HFF-Myc (cell line): ENCODE measurements around the gene BICDL1.

Experiments used
- DNase-seq: peaks from one replicate; pipeline ENCODE4 v3.0.0-alpha.2; 2011; ENCODE audit warnings: low read depth; ENCODE audit errors: extremely low read depth
- H3K4me3 ChIP-seq: replicated peaks from 2 replicates; pipeline ENCODE4 v1.5.1; 2011; ENCODE audit warnings: low read depth, mild to moderate bottlenecking, control low read depth, low read length
- TF ChIP-seq, protein P1 (sequence below): IDR thresholded peaks from 2 replicates; pipeline ENCODE4 v1.5.1; 2012; ENCODE audit warnings: mild to moderate bottlenecking, low read depth, low read length, control low read depth; ENCODE audit errors: missing control alignments

Gene BICDL1

DNA sequence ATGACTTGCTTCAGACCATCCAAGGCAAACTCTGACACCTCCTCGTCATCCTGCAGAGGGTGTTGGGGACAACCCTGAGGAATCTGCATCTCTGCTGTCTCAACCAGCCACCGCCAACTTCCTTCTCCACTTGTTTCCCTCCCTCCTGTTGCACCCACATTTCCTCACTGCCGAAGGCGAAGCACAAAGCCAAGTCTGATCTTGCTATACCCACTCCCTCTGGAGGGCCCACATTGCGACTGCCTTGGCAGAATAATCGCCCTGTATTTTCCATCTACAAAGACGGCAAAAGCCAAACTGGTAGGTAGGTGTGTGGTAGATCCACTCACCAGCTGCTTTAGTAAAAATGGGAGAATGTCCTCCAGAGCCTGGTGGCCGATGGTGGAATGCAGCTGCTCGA, 149.3 kb downstream of the BICDL1 start:
- H3K4me3 ChIP-seq, result no peak overlapping the region
- TF ChIP-seq, protein P1, sequence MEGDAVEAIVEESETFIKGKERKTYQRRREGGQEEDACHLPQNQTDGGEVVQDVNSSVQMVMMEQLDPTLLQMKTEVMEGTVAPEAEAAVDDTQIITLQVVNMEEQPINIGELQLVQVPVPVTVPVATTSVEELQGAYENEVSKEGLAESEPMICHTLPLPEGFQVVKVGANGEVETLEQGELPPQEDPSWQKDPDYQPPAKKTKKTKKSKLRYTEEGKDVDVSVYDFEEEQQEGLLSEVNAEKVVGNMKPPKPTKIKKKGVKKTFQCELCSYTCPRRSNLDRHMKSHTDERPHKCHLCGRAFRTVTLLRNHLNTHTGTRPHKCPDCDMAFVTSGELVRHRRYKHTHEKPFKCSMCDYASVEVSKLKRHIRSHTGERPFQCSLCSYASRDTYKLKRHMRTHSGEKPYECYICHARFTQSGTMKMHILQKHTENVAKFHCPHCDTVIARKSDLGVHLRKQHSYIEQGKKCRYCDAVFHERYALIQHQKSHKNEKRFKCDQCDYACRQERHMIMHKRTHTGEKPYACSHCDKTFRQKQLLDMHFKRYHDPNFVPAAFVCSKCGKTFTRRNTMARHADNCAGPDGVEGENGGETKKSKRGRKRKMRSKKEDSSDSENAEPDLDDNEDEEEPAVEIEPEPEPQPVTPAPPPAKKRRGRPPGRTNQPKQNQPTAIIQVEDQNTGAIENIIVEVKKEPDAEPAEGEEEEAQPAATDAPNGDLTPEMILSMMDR, result no peak
- no peak for DNase-seq

DNA sequence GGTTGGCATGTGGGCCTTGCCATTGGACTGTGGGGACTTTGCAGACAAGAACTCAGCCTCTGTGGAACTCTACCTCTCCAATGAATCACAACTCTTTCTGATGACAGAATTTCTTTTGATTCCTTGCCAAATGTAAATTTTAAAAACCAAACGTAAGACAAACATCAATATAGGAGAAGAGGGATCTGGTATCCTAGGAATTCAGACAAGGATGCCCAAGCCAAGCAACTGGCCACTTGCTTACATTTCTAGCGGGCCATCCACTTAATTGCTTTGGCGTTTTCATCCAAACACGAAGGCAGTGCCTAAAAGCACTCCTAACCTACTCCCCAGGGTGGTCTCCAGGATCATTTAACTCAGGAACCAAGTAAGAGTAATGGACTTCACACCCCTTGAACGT, 150.9 kb downstream of the BICDL1 start:
- H3K4me3 ChIP-seq, result no peak overlapping the region

GRCh38 chr12:120140603-120141002, 151.6 kb downstream of the BICDL1 start:
- TF ChIP-seq, protein P1, result no peak
- DNase-seq, result no peak

More for the DNA sequence above, 150.9 kb downstream of the BICDL1 start:
- TF ChIP-seq, protein P1, result no peak
- no peak for DNase-seq

DNA sequence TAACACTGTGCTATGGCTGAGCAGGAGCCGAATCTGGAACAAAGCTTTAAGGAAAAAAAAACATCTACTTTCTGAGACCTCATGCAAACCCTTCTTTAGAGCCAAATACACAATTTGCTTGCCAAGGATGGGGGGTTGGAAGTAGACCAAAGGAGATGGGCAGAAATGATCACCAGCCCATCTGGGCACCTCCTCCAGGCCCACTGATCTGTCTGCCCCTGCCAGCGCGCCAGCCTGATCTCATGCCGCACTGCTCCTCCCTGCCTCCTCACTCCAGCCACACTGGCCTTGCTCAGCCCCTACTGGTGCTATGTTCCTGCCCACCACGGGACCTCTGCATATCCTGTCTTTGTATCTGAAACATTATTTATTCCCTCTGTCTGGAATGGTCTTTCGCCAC, 152.3 kb downstream of the BICDL1 start:
- H3K4me3 ChIP-seq, result no peak overlapping the region
- DNase-seq, result no peak
- TF ChIP-seq, protein P1, result no peak

More at GRCh38 chr12:120140603-120141002, 151.6 kb downstream of the BICDL1 start:
- no peak overlapping the region for H3K4me3 ChIP-seq

DNA sequence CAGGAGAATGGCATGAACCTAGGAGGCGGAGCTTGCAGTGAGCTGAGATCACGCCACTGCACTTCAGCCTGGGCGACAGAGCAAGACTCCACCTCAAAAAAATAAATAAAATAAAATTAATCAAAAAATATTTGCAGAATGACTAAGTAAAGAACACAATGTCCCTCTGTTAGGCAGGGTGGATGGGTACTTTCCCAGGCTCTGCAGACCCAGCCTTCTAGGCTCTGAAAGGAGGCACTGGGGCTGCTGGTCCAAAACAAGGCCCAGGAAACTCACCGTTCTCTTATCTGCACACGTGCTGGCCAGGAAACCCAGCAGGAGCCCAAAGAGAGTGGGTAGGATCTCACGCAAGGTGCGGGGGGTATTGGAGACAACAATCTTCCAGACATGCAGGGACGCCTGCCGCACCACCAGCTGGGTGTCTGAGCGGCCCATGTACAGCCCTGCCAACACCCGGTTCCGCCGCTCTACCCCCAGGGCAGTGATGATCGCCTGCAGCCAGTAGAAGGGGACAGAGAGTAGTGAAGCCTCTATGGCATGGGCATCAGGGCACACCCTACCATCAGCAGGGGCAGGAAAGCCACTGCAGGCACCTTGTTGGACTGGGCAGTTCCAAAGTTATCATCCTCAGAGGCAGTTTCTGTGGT, 153.3 kb downstream of the BICDL1 start:
- TF ChIP-seq, protein P1, result no peak
- DNase-seq, result no peak
- no peak overlapping the region for H3K4me3 ChIP-seq
